Cortex of kidney (tissue), 1 donor: Measurements from ENCODE around the gene IL1F10.

Experiments
- DNase-seq: peaks from one replicate; lab custom pipeline; 2025; lab: John Stamatoyannopoulos, UW

IL1F10 gene, protein sequence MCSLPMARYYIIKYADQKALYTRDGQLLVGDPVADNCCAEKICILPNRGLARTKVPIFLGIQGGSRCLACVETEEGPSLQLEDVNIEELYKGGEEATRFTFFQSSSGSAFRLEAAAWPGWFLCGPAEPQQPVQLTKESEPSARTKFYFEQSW

GRCh38 chr2:113067681-113068080, at the start of gene IL1F10:
Gene IL1F10, plus strand, starts transcription at chr2:113067970. Its CDS starts 4,769 bp downstream, at chr2:113072739.
- no peak for DNase-seq

GRCh38 chr2:113018509-113018908, 49.3 kb upstream of the IL1F10 start:
- DNase-seq: no peak

DNA sequence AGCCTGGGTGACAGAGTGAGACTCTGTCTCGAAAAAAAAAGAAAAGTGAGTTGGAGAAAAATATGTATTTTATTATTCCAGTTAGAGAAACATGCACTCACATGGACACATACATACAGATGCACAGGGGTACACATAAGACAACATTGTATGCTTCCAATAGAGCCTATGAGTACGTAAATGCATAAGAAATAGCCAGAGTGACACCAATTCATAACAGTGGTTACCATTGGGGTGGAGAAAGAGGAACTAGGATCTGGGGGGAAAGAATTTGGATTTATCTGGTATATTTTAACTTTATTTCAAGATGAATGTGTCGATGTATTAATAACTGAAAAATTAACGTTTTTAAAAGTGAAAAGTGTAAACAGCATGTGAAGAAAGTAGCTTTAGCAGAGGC, 46.5 kb upstream of the IL1F10 start:
- no peak for DNase-seq

- DNase-seq: no peak
Observed at GRCh38 chr2:113024764-113025163, 43.0 kb upstream of the IL1F10 start.

DNA sequence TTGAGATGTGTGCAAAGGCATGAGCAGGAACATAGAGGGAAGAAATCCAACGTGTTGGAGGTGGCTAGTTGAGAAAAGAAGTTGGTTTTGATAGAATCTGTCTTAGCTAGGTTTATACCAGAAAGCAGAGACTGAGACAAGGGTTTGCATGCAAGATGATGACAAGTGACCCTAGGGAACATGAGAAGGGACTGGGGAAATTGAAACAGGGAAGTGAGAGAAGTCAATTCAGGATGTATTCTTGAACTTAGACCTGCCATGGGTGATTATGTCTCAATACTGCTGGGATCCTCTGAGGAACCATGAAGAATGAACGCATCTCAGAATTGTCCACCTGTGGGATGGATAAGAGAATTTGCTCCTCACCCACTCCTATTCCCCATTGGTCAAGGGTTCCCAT, 42.0 kb upstream of the IL1F10 start:
- DNase-seq: no peak

DNA sequence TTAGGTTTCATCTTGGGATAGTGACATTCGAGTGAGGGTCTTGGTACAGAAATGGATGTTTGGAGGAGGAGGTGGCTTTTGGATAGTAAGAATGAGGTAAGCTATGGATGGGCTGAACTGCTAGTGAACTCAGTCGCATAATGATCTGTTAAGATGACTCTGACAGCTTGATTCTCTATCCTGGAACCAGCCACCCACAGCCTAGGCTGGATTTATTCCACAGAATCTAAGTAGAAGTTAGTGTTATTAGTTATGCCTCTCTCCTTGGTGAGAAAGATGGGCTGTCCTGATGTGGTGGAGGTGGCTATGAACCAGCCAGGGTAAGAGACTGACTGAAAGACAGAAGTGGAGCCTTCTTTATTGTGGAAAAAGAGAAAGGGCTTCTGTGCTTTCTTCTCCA, 40.1 kb upstream of the IL1F10 start:
- DNase-seq: no peak

DNA sequence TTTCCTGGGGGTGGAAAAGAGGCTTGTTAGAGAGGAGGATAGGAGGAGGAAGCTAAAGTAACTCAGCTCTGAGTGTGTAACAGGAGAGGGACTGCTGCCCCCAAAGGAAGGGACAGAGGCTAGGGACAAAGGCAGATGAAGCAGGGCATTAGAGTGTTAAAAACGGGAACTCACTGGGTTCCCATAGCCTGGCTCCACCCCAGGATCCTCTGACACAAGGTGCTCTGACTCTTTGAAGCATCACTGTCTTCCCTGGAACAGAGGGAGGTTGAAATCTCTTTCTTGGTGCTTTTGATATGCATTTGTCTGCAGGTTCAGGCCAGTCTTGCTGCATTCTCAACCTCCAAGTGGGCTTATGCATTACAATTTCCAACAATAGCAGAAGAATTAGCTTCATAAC, 39.7 kb upstream of the IL1F10 start:
- no peak for DNase-seq

GRCh38 chr2:113032737-113033136, 35.0 kb upstream of the IL1F10 start:
- DNase-seq: no peak

- no peak for DNase-seq
Observed at GRCh38 chr2:113034016-113034415, 33.8 kb upstream of the IL1F10 start.

GRCh38 chr2:113036763-113037162, 31.0 kb upstream of the IL1F10 start:
- no peak for DNase-seq

GRCh38 chr2:113038291-113038690, 29.5 kb upstream of the IL1F10 start:
- no peak for DNase-seq

DNA sequence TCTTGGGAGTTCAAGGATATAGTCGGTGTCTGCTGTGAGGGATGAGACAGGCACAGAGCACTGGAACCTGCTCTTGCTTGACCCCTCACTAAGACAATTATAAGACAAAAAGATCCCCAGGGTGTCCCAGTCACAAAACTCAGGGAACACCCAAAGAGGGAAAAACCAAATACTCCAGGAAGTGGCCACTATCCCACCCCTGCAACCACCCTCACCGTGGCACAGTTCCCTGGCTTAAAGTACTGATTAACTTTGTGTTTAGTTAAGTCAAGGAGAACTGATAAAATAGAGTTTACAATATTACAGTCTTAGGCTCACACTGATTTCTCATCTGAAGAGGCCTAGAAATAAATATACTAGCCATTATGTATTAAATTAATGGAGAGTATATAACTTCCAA, 28.6 kb upstream of the IL1F10 start:
- no peak for DNase-seq

DNA sequence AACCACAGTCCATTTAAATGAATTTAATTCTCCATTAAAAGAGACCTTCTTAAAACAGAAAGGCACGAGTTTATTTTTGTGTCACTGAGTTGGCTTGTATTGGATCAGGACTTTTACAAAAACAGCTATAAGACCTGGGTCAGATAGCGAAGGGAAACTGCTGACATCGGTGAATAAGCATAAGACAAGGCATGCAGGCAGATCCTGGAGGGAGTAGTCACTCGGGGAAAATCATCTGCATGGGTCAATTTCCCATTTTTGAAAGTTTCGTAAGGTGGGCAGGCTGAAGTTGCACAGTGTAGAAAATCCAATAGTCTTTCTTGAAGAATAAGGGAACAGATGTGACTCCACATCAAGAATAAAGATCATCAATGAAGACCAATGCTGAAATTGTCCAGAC, 28.1 kb upstream of the IL1F10 start:
- no peak for DNase-seq

DNA sequence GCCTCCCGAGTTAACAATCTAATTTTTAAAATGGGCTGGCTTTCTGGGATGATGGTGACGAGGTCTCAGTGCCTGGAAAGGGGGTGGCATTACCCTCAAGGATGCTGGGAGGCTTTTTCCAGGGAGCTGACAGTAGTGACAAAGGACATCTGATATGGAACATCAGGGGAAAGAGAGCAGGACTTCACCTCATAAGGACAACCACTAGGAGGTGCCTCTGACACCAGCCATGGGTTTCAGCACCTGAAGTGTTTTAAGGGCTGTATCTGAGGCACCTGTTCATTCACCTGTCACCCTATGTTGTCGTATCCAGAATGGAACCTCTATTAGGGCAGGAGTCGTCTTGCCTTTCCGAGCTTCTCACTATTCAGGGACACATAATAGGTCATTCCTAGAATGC, 25.9 kb upstream of the IL1F10 start:
- DNase-seq: no peak

- DNase-seq: no peak
Observed at GRCh38 chr2:113046465-113046864, 21.3 kb upstream of the IL1F10 start.

- DNase-seq: no peak
Observed at GRCh38 chr2:113050921-113051895, 16.6 kb upstream of the IL1F10 start.

DNA sequence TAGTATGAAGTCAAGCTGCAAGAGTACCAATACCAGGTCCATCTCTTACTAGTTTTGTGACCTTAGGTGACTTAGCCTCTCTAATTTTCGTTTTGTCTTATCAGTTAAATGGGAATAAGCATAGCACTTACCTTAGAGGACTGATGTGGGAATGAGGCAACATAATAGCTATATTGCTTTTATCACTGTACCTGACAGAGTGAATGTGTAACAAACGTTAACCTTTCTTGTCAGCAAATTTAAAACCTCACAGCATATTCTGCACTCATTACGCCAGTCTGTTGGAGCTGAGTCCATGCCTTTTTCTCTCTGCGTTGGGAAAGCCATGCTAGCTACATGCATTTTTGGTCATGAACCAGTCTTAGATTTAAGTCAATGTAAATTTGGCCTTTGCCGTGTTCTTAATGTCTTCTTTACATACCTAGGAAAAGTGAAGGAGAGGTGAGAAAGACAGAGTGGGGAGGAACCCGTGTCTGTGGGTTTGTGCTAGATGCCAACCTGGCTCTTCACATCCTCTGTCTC, 15.3 kb upstream of the IL1F10 start, which contains the start of gene IL36B:
IL36B (minus strand) TSS at position 472 of the 522 bp plus-strand sequence.
- DNase-seq: no peak

GRCh38 chr2:113053666-113054065, 14.1 kb upstream of the IL1F10 start:
- no peak for DNase-seq

- DNase-seq: no peak
Observed at GRCh38 chr2:113054066-113054465, 13.7 kb upstream of the IL1F10 start.

DNA sequence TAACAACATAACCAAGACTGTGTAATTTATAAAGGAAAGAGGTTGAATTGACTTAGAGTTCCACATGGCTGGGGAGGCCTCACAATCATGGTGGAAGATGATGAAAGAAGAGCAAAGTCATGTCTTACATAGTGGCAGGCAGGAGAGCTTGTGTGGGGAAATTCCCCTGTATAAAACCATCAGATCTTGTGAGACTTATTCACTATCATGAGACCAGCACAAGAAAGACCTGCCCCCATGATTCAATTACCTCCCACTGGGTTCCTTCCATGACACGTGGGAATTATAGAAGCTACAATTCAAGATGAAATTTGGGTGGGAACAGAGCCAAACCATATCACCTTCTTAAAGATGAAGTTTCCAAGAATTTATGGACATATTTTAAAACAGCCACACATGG, 11.2 kb upstream of the IL1F10 start:
- no peak for DNase-seq

- DNase-seq: no peak
Observed at GRCh38 chr2:113057117-113057516, 10.7 kb upstream of the IL1F10 start.

- DNase-seq: no peak
Observed at GRCh38 chr2:113058411-113058994, 9.3 kb upstream of the IL1F10 start.
